Natural killer cell (primary cell): ENCODE measurements around the gene YIPF4. TPM values are rescaled to one million over a fixed set of nuclear protein-coding genes. Genes with fewer than 3 reads are reported as not detected.
A peak's percentile ranks its signal among the peaks of the same experiment; 100 is the strongest.

Source experiments
- ATAC-seq, 3 donors: fragments of 150-1000 bp in 2 of 3; fragments of 200-7000 bp in 1 of 3; cut with Tn5 transposase; 1 replicate in 1 of 3; 2 replicates in 2 of 3; pipeline ENCODE4 v1.10.0; 2021; ENCODE audit warnings: mild to moderate bottlenecking in 2 of 3, moderate library complexity in 2 of 3
- DNase-seq, 2 donors: peaks; one replicate each; pipeline versions ENCODE4 v3.0.0 to v3.0.0-alpha.2; 2013 to 2021; ENCODE audit warnings: mixed read lengths in 1 of 2
- H3K27ac ChIP-seq: one replicate; pipeline ENCODE4 v1.5.1; 2013; ENCODE audit warnings: mild to moderate bottlenecking, low read length
- H3K27me3 ChIP-seq: one replicate; pipeline ENCODE4 v1.6.1; 2013; ENCODE audit warnings: low read length; ENCODE audit not compliant: control insufficient read depth, insufficient read depth
- H3K36me3 ChIP-seq: one replicate; pipeline ENCODE4 v1.6.1; 2013; ENCODE audit warnings: low read length; ENCODE audit not compliant: control insufficient read depth, insufficient read depth
- H3K4me1 ChIP-seq: one replicate; pipeline ENCODE4 v1.6.1; 2013; ENCODE audit warnings: low read length; ENCODE audit not compliant: control insufficient read depth, insufficient read depth
- H3K4me3 ChIP-seq: one replicate; pipeline ENCODE4 v1.5.1; 2013; ENCODE audit warnings: low read length
- H3K9me3 ChIP-seq: one replicate; pipeline ENCODE4 v1.6.1; 2013; ENCODE audit warnings: low read length; ENCODE audit not compliant: control insufficient read depth, insufficient read depth
- H3K27ac Mint-ChIP-seq, 2 donors: one replicate each; pipeline ENCODE4 v1.8.0; 2022; ENCODE audit warnings: mild to moderate bottlenecking in 2 of 2, mixed read lengths in 2 of 2, moderate library complexity in 1 of 2
- H3K27me3 Mint-ChIP-seq, 2 donors: one replicate each; pipeline ENCODE4 v1.8.0; 2022; ENCODE audit warnings: low read depth in 2 of 2, mixed read lengths in 2 of 2
- H3K36me3 Mint-ChIP-seq: one replicate; pipeline ENCODE4 v1.8.0; 2022; ENCODE audit warnings: mixed read lengths
- H3K4me1 Mint-ChIP-seq, 2 donors: one replicate each; pipeline ENCODE4 v1.8.0; 2022; ENCODE audit warnings: mixed read lengths in 2 of 2
- H3K4me3 Mint-ChIP-seq: one replicate; pipeline ENCODE4 v1.8.0; 2022; ENCODE audit warnings: mild to moderate bottlenecking, moderate library complexity, mixed read lengths
- H3K9me3 Mint-ChIP-seq, 2 donors: one replicate each; pipeline ENCODE4 v1.8.0; 2022; ENCODE audit warnings: mixed read lengths in 2 of 2
- CTCF ChIP-seq: fragments of 200-600 bp; IDR thresholded peaks from one replicate; pipeline ENCODE4 v1.8.0; 2022; ENCODE audit warnings: antibody characterized with exemption
- WGBS: methylation state at CpG from one replicate; pipeline ENCODE4 v1.1.7; 2013; ENCODE audit warnings: missing lambda C conversion rate; ENCODE audit not compliant: insufficient coverage; 5-methylcytosine and 5-hydroxymethylcytosine counted together
- intact Hi-C: fragments of 100-400 bp; cut with micrococcal nuclease; formaldehyde crosslinking; loops from one replicate; pipeline ENCODE4 v1.14.2; 2022
- total RNA-seq, 4 donors: library from RNA; stranded (reverse); fragments of 120-200 nt in 1 of 4; gene quantifications; one replicate each; pipeline versions ENCODE4 v1.2.3 to v1.2.4, GENCODE V29; 2013 to 2022

Gene YIPF4
- 10 to 100 TPM; 17.9 to 34.9 (median 18.1) TPM for total RNA-seq
- total RNA-seq (2013): 51.8 TPM

GRCh38 chr2:32277674-32278477 lies at the start of gene YIPF4:
Gene YIPF4 (plus strand): TSS chr2:32277904. CDS start chr2:32278156, 252 bp downstream.
- WGBS: under 1% methylated on average over 59 of the region's 59 CpGs
- intact Hi-C loops: loop anchor here (5.0 kb wide), 1 partner anchor 79 kb away; the partner anchor contains the start of gene BIRC6

GRCh38 chr2:32228181-32228580 lies 49.5 kb upstream of the YIPF4 start:
- Histone ChIP-seq H3K4me3 (no peak overlapping the region), H3K9me3 (no peaks in the 10 kb centered on the region), H3K27me3 (no peaks in the 10 kb centered on the region), H3K36me3 (peaks cover 9% of the 10 kb centered on the region), H3K4me1 (no peaks in the 10 kb centered on the region), H3K27ac (no peak overlapping the region)
- H3K36me3 Mint-ChIP-seq: peaks cover 3% of the 10 kb centered on the region
- TF ChIP-seq CTCF: no peak
- no peaks in the 10 kb centered on the region for H3K27me3 Mint-ChIP-seq
- intact Hi-C loops: no loop called here
- H3K27ac Mint-ChIP-seq: no peak overlapping the region
- no peaks in the 10 kb centered on the region for H3K9me3 Mint-ChIP-seq
- H3K4me1 Mint-ChIP-seq: peaks cover 9% of the 10 kb centered on the region in 2 donors
- ATAC-seq (no peak), DNase-seq (no peak)
- WGBS: 79% methylated on average over 2 of the region's 2 CpGs
- no peak overlapping the region for H3K4me3 Mint-ChIP-seq

More at GRCh38 chr2:32277674-32278477, at the start of gene YIPF4:
- Mint-ChIP-seq H3K4me3 (peak within 1 kb of the TSS; percentile 93), H3K36me3 (no peaks in the 10 kb centered on the region), H3K27ac (peak within 1 kb of the TSS; percentile 98 to 99), H3K4me1 (peaks cover 31 to 32% of the 10 kb centered on the region in 2 donors), H3K9me3 (no peaks in the 10 kb centered on the region), H3K27me3 (peaks cover 0 to 5% of the 10 kb centered on the region in 2 donors)
- no peak for TF ChIP-seq CTCF
- no peaks in the 10 kb centered on the region for H3K27me3 ChIP-seq
- peaks cover 17% of the 10 kb centered on the region for H3K4me1 ChIP-seq
- H3K36me3 ChIP-seq: peaks cover 4% of the 10 kb centered on the region
- no peaks in the 10 kb centered on the region for H3K9me3 ChIP-seq
- ATAC-seq (peak; percentile 95 to 97 (median 97)), DNase-seq (peak; percentile 94 to 95)
- H3K27ac ChIP-seq: peak within 1 kb of the TSS; percentile 91
- H3K4me3 ChIP-seq: peak within 1 kb of the TSS; percentile 97

- H3K27ac Mint-ChIP-seq: no peak overlapping the region
- no peaks in the 10 kb centered on the region for H3K4me1 ChIP-seq
- intact Hi-C loops: no loop called here
- H3K27ac ChIP-seq: no peak overlapping the region
- no peak overlapping the region for H3K4me3 Mint-ChIP-seq
- H3K9me3 ChIP-seq: no peaks in the 10 kb centered on the region
- H3K9me3 Mint-ChIP-seq: no peaks in the 10 kb centered on the region
- peaks cover 6% of the 10 kb centered on the region for H3K36me3 ChIP-seq
- H3K27me3 Mint-ChIP-seq: no peaks in the 10 kb centered on the region
- no peak for TF ChIP-seq CTCF
- WGBS: 100% methylated on average over 1 of the region's 1 CpG
- ATAC-seq (no peak), DNase-seq (no peak)
- H3K4me3 ChIP-seq: no peak overlapping the region
- peaks cover 9% of the 10 kb centered on the region in 2 donors for H3K4me1 Mint-ChIP-seq
- H3K36me3 Mint-ChIP-seq: no peaks in the 10 kb centered on the region
- H3K27me3 ChIP-seq: no peaks in the 10 kb centered on the region
Measured at GRCh38 chr2:32229635-32230034, 48.1 kb upstream of the YIPF4 start.
